GM12891 (cell line): Measurements from ENCODE around the gene ATP8A2.
"Not testable (repeated sequence)": the region's sequence is repeated elsewhere in the genome, so short reads cannot be mapped to it uniquely, and the experiment has no call there.

Experiments
- DNase-seq: peaks from one replicate; pipeline ENCODE4 v3.0.0; 2011; ENCODE audit warnings: low spot score; ENCODE audit not compliant: insufficient read length
- FAIRE-seq: peaks from 2 replicates; lab custom pipeline; 2011; peaks lifted over from hg19 to GRCh38; lab: Jason Lieb, UNC
- PAX5 ChIP-seq: IDR thresholded peaks from 2 replicates; pipeline ENCODE4 v1.6.1; 2011; ENCODE audit warnings: low read length, moderate library complexity, mild to moderate bottlenecking; ENCODE audit not compliant: insufficient read depth, severe bottlenecking
- POLR2A ChIP-seq: IDR thresholded peaks from 2 replicates; pipeline ENCODE4 v1.6.1; 2011; ENCODE audit warnings: low read depth, low read length, control low read depth
- POLR2AphosphoS5 ChIP-seq: IDR thresholded peaks from 2 replicates; pipeline ENCODE4 v1.6.1; 2011; ENCODE audit warnings: low read depth, low read length, control low read depth
- POU2F2 ChIP-seq: IDR thresholded peaks from 2 replicates; pipeline ENCODE4 v1.6.1; 2011; ENCODE audit warnings: low read depth, mild to moderate bottlenecking, control low read depth, low read length, moderate library complexity
- SPI1 ChIP-seq: IDR thresholded peaks from 2 replicates; pipeline ENCODE4 v1.6.1; 2011; ENCODE audit warnings: low read depth, low read length, control low read depth
- TAF1 ChIP-seq: IDR thresholded peaks from 2 replicates; pipeline ENCODE4 v1.6.1; 2011; ENCODE audit warnings: low read depth, low read length, control low read depth

ATP8A2 gene

DNA sequence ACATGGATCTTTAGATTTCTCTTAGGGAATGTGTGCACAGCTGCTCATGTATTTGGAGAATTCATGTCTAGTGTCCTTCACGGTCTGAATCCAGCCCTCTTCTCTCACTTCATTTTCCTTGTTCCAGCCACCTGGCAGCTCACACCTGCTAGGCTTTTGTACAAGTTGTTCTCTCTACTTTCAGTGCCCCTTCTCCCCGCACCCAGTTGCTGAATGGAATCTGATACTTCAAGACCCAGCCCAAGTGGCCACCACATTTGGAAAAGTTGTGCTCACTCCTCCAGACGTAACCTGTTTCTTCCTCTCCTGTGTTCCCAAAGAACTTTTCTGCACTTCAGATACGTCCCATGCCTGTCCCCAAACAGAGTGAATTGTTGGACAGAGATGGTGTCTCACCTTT, 444.5 kb downstream of the ATP8A2 start:
- DNase-seq = no peak
- no peak for TF ChIP-seq SPI1
- no peak for TF ChIP-seq TAF1
- TF ChIP-seq POU2F2 = no peak
- no peak for TF ChIP-seq POLR2A
- TF ChIP-seq POLR2AphosphoS5 = no peak
- TF ChIP-seq PAX5 = no peak

GRCh38 chr13:25819856-25820530, 448.2 kb downstream of the ATP8A2 start:
- no peak for DNase-seq
- no peak for FAIRE-seq
- TF ChIP-seq POLR2A (no peak), POU2F2 (no peak), SPI1 (no peak), POLR2AphosphoS5 (no peak), TAF1 (no peak), PAX5 (no peak)

More for the DNA sequence above, 444.5 kb downstream of the ATP8A2 start:
- FAIRE-seq = no peak

GRCh38 chr13:25821776-25822175, 450.0 kb downstream of the ATP8A2 start:
- no peak for DNase-seq
- TF ChIP-seq PAX5 (no peak), SPI1 (no peak), POU2F2 (no peak), TAF1 (no peak), POLR2AphosphoS5 (no peak), POLR2A (no peak)
- FAIRE-seq = no peak

DNA sequence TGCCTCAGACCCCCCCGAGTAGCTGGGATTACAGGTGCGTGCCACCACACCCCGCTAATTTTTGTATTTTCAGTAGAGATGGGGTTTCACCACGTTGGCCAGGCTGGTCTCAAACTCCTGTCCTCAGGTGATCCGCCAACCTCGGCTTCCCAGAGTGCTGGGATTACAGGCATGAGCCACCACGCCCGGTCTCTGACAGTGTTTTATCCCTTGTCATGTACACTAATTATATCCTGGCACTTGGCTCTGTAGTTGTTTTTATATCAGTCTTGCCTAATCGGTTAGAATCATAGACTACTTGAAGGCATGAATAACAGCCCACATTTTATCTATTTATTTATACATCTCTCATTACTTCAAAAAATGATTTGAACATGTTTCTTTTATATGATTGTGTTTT, 455.4 kb downstream of the ATP8A2 start:
- not testable (repeated sequence) for FAIRE-seq, DNase-seq

DNA sequence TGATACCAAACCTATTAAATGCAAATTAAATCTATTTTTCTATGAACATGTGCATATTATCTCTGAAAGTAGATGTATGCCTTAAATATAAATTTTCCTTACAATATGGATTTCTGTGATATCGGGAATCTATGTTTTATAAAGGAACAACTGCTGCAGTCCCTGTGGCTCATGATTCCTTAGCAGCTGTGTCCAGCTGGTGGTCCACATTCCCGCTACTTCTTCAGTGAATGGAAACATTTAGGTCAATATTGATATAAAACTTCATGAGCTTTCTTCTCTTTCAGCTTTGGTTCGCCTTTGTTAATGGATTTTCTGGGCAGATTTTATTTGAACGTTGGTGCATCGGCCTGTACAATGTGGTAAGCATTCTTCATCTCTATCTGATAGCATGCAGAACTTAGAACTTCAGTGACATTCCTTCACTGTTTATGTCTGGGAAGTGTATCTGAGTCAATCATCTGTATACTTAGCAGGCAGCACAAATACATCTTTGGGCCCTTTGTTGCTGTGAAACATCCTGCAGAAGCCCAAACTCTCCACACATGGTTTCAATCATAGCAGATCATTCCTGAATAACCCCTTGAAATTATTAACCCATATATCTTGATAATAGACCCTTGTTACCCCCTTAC, 456.2 kb downstream of the ATP8A2 start:
- DNase-seq (no peak), FAIRE-seq (no peak)
- TF ChIP-seq SPI1 (no peak), POLR2AphosphoS5 (no peak), POLR2A (no peak), TAF1 (no peak), POU2F2 (no peak), PAX5 (no peak)

GRCh38 chr13:25833761-25834160, 462.0 kb downstream of the ATP8A2 start:
- no peak for FAIRE-seq
- DNase-seq = no peak
- TF ChIP-seq POLR2A = no peak
- no peak for TF ChIP-seq POU2F2
- TF ChIP-seq TAF1 = no peak
- TF ChIP-seq PAX5 = no peak
- no peak for TF ChIP-seq POLR2AphosphoS5
- no peak for TF ChIP-seq SPI1

DNA sequence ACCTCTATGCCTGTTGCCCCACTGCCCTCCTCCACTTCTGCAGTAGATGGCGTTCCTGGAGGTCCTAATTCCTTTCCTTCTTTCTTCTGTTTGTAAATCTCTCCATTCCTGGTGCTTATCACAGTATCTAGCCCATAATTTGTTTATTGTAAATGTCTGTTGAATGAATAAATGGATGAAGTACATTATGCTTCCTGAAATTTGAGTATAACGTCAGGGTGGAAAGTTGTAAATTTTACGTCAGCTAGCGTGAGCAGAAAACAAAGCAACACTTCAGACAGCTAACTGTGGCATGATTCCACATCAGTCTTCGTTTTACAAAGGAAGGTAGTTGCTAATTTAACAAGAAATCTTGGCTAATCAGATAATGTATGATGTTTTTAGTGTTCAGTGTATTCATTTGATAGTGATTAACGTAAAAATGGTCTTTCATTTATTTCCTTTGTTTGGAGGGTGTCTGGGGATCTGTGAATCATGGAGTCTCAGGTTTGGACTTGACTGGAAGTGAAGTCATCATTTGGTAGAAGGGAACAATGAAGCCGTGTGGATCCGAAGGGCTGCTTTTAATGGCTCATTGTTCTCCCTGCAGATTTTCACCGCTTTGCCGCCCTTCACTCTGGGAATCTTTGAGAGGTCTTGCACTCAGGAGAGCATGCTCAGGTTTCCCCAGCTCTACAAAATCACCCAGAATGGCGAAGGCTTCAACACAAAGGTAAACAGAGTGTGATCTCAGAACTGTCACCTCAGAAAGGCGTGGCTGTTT, 465.0 kb downstream of the ATP8A2 start:
- FAIRE-seq (no peak), DNase-seq (no peak)
- no peak for TF ChIP-seq POLR2A
- TF ChIP-seq PAX5 = no peak
- TF ChIP-seq TAF1 = no peak

DNA sequence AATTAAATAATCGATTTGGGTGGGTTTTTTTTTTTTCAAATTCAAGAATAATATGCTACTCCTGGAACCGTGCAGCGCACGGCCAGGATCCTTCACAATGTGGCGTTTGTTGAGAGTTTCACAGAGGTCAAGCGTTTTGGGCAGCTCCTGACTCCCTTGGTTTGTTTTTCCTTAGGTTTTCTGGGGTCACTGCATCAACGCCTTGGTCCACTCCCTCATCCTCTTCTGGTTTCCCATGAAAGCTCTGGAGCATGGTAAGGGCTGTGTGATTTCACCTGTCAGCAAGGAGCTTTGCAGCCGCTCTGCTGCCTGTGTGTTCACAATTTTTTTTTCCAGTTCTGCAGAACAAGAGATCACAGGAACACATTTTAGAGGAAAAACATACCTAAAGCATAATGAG, 467.6 kb downstream of the ATP8A2 start:
- TF ChIP-seq SPI1 (no peak), PAX5 (no peak), POLR2AphosphoS5 (no peak), POU2F2 (no peak), TAF1 (no peak), POLR2A (no peak)
- DNase-seq (no peak), FAIRE-seq (no peak)

DNA sequence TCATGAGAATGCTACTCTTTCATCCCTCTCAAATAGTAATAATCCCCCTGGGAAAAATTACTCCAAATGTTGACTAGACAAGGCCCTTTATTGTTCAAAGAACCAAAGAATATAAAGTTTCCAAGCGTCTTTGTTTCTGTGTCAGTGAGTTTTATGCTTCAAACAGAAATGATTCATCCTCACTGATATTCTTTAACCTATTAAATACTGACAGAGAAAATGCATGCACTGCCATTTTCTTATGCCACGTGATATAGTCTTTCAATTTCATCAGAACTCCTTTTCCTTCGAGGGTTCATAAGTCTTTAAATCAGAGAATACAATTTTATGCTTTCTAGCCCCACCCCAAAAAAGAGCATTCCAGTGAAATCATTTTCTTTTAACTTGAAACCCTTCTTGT, 468.5 kb downstream of the ATP8A2 start:
- DNase-seq = no peak
- TF ChIP-seq POLR2AphosphoS5 = no peak
- TF ChIP-seq PAX5 = no peak
- TF ChIP-seq POU2F2 = no peak
- no peak for TF ChIP-seq TAF1
- TF ChIP-seq POLR2A = no peak
- no peak for TF ChIP-seq SPI1
- no peak for FAIRE-seq

- no peak for FAIRE-seq
- no peak for TF ChIP-seq POLR2A
- no peak for TF ChIP-seq POU2F2
- TF ChIP-seq TAF1 = no peak
- no peak for TF ChIP-seq POLR2AphosphoS5
- no peak for TF ChIP-seq PAX5
- TF ChIP-seq SPI1 = no peak
- no peak for DNase-seq
These were observed 469.2 kb downstream of the ATP8A2 start for GRCh38 chr13:25840931-25841330.
